Measurements from ENCODE around the gene TICAM2.

TICAM2 gene

DNA sequence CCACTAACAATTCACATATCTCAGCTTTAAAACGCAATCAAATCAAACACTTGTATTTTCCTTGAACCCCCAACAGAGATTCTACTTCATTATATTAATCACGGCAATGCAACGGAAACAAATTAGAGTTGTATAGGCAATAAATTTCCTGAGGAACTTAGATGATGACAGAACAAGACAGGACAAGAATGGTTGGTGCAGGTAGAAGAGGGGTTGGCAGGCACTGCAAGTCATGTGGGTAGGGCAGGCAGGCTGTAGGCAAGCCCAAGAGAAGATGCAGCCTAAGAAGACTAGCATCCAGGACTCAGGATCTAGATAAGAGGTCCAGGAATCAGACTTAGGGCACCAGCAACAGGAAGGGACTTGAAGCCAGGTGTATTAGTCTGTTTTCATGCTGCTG is 41.1 kb downstream of the TICAM2 start:
- no peak for DNase-seq

DNA sequence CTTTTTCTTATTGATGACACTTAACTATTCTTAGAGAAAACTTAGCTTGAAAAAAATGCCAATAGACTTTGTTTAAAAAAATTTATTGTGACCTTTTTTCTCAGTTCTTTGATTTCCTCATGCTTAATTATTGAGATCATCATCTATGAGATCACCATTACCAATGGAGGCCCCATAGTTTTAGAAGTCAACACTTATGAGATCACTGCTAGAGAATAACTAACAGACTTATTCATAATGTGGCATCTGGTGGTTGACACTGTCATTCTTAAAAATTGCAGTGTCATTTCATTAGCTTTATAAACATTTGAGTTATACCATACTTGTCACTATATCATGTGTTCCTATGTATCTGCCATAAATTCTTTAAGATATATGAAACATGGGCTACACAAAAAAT is 42.8 kb downstream of the TICAM2 start:
- peak; percentile 76 for DNase-seq

- DNase-seq, result no peak
Observed at GRCh38 chr5:115558388-115558956, 43.8 kb downstream of the TICAM2 start.

GRCh38 chr5:115557667-115558387 is 44.5 kb downstream of the TICAM2 start:
- DNase-seq, result no peak

- DNase-seq, result no peak
Observed at GRCh38 chr5:115556276-115556675, 46.0 kb downstream of the TICAM2 start.

GRCh38 chr5:115555084-115555633 is 47.1 kb downstream of the TICAM2 start:
- DNase-seq, result no peak

DNA sequence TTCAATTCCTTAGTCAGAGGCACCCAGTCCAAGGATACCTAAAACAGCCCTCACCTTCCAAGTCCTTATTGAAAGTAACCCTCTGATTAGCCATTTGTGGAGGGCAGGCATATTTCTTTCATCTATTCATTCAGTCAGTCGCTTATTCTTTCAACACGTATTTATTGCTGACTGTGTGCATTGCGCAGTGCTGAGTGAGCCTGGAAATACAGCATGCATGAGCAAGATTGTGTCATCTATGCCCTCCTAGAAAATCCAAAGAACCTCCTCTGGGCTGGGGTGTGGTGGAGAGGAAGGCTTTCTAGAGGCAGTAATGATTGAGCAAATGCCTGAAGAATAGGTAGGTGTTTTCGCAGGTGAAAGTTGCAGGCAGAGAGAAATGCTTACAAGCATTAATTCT is 49.2 kb downstream of the TICAM2 start:
- no peak for DNase-seq

DNA sequence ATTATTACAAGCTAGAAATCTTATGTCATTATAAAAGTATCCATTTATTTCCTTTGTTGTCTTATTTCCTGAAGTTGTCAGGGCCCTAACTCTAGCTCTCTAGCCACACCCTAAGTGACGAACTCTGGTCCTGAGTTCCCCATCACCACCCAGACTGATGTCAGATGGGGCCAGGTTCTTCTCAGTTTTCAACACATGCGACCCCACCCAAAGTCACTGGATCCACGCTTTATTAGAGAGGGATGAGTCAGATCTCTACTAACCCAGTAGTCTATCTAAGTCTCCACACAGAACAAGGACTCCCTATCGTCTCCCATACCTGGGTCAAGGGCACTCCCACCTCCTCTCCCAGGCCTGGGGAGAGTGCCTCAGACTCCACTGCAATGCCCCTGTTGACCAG is 50.9 kb downstream of the TICAM2 start:
- peak; percentile 20 for DNase-seq

- DNase-seq, result peak; percentile 23
Observed at GRCh38 chr5:115549154-115549553, 53.1 kb downstream of the TICAM2 start.

- no peak for DNase-seq
Observed at GRCh38 chr5:115548683-115549082, 53.6 kb downstream of the TICAM2 start.

- no peak for DNase-seq
Observed at GRCh38 chr5:115545351-115545882, 56.9 kb downstream of the TICAM2 start.

GRCh38 chr5:115544436-115545350 is 57.6 kb downstream of the TICAM2 start, which contains the start of gene FEM1C:
FEM1C (minus strand) TSS chr5:115544775; CDS start chr5:115543493, 1,282 bp downstream.
- DNase-seq, result peak; percentile 98

GRCh38 chr5:115544043-115544435 is 58.2 kb downstream of the TICAM2 start:
- peak; percentile 29 for DNase-seq

DNA sequence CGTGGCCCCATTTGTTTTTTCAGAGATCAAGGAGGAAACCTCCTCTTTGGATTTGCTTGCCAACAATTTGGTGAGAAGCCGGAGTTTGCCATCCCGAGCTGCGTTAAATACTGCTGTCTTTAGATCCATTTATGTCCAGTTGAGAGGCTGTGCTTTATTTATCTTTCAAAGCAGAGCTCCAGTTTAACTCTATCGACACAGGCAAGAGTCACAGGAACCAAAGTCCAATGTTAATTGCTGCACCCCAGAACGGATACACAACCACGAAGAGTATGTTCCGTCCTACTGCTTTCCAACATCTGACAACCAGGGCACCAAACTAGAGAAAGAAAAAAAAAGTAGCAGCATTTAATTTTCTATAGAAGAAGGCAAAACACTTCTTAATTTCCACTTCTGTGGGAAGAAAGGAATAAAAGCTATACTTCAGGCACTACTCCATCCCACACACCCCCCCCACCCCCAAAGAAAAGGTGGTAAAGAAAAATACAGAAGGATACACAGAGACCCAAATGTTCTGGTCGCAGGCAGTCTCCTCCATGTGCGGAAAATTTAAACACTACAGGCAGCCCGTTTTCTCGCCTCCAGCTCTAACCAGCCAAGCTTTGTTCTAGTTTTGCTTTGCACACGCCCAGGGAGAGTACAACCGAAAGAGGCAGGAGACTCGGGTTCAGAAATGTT is 58.8 kb downstream of the TICAM2 start:
- DNase-seq, result peak; percentile 38

GRCh38 chr5:115542651-115543364 is 59.5 kb downstream of the TICAM2 start:
- no peak for DNase-seq

DNA sequence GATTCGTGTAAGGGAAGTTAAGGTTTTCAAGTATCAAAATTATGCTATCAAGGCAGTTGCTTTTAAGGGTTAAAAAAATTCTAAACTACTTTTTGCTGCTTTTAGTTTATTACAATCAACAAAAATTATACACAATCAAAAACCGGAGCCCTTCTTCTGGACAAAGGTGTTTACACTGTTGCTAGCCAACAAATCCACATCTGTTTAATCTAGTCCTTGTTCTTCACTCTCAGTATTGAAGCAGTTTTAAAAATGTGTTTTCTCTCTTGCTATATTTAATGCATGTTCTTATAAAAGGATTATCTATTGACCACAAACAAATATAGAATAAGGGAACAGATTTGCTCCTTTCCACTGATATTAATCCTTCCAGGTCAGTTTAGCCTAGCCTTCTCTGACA is 60.2 kb downstream of the TICAM2 start:
- DNase-seq, result no peak

DNA sequence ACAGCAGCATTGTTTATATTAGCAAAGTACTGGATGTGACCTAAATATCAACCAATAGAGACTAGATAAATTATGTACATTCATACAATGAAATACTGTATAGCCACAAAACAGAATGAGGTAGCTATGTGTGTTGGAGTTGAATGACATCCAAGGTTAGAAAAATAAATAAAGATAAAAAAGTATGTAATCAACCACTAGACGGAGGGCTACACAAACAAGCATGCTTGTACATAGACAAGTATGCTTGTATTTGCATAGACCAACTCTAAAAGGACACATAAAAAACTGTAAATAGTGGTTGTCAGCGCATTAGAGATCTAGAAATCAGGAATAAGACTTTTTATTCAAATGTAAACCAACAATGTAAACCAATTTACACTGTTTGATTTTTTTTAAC is 60.7 kb downstream of the TICAM2 start:
- no peak for DNase-seq

DNA sequence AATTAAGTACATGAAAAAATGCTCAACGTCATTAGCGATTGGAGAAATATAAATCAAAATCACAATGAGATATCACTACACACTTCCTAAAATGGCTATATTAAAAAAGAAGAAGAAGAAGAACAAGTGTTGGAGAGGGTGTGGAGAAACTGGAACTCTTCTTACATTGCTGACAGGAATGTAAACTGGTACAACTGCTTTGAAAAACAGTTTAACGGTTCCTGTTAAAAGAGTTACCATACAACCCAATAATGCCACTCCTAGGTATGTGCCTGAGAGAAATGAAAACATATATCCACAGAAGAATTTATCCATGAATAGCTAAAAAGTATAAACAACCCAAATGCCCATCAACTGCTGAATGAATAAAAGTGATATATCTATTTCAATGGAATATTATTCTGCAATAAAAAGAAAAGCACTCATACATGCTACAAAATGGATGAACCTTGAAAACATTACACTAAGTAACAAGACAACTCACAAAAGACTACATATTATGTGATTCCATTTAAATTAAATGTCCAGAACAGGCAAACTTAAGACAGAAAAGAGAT is 66.7 kb downstream of the TICAM2 start:
- no peak for DNase-seq

DNA sequence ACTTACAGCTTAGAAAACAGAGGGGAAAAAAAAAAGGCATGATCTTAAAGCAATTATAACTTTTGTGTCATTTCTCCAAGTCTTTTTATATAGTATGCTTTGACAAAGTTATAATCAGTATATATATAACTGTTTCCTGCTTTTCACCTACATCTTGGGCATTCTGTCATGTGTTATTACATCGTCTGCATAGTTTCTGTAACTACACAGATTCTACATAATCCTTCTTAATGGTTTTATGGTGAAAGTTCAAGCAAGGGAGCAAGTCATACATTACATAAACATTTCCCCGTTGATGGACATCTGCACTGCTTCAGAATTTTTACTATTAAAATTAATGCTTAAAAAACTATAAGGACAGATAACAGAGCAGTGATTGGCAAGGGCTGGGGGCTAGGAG is 69.8 kb downstream of the TICAM2 start:
- DNase-seq, result peak; percentile 32

DNA sequence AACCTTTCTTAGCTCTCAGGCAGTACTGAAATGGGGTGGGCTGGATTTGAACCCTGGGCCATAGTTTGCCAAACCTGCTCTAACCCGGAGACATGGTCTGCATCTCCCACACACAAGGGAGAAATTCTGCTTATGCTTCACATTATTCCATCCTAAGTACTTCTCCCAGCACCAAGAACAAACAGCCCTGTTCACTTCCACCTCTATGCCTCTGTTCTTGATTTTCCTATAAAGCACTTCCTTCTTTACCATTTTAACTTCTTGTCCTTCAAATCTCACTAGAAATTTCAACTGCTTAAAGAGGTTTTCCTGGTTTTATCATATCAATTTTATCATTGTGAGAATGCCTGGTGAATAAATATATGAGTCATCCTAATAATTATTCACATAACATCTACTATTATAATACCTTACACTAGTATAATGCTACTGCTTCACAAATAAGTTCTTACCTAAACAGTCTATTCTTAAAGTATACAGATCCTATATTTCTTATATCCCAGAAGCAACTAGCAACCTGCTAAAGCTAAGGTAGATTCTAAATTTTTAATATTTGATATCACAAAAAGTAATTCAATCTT is 70.4 kb downstream of the TICAM2 start:
- DNase-seq, result no peak

DNA sequence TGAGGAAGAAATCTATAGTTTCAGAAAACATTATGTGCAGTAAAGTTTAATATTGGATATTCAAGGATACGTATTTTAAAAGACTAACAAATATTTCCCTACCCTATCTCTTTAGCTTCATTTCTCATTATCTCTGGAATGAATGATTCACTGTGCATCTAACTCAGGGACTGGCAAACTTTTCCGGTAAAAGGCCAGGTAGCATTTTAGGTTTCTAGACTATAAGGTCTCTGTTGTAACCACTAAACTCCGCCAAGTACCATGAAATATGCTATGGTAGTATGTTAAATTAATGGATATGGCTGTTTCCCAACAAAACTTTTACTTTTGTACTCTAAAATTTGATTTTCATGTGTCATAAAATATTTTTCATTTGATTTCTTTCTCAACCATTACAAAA is 70.9 kb downstream of the TICAM2 start:
- no peak for DNase-seq

All from fibroblast of skin of right quadriceps (primary cell).